OCI-LY3 (cell line): ENCODE measurements around the gene ST3GAL5.

Source experiments
- H2AFZ ChIP-seq: fragments of 200-600, 300-600 bp; shearing (Covaris generic); 2 replicates; pipeline ENCODE4 v1.6.0; 2014; ENCODE audit warnings: antibody characterized with exemption, low read depth, low read length
- H3K27ac ChIP-seq: fragments of 200-600, 300-600 bp; sonication (generic); 2 replicates; pipeline ENCODE4 v1.5.1; 2014; ENCODE audit warnings: mild to moderate bottlenecking, low read length, moderate library complexity, mixed read lengths
- H3K27me3 ChIP-seq: fragments of 200-600, 300-600 bp; sonication (generic); 2 replicates; pipeline ENCODE4 v1.6.1; 2014; ENCODE audit warnings: low read depth, low read length, mixed read lengths
- H3K36me3 ChIP-seq: fragments of 200-600, 300-600 bp; sonication (generic); replicated peaks from 2 replicates; pipeline ENCODE3; 2014; ENCODE audit warnings: low read depth, low read length, mixed read lengths
- H3K4me1 ChIP-seq: fragments of 300-600, 200-600 bp; sonication (generic); 2 replicates; pipeline ENCODE4 v1.6.1; 2014; ENCODE audit warnings: low read length, mixed read lengths
- H3K4me2 ChIP-seq: fragments of 200-600, 300-600 bp; sonication (generic); 2 replicates; pipeline ENCODE4 v1.6.1; 2014; ENCODE audit warnings: low read length, mixed read lengths
- H3K4me3 ChIP-seq: fragments of 300-600, 200-600 bp; sonication (generic); 2 replicates; pipeline ENCODE4 v1.5.1; 2014; ENCODE audit warnings: antibody characterized with exemption, mild to moderate bottlenecking, low read length, moderate library complexity
- H3K79me2 ChIP-seq: fragments of 300-600, 200-600 bp; shearing (Covaris generic); 2 replicates; pipeline ENCODE4 v1.6.1; 2014; ENCODE audit warnings: mild to moderate bottlenecking, low read length, mixed read lengths
- H3K9ac ChIP-seq: fragments of 300-600, 200-600 bp; shearing (Covaris generic); 2 replicates; pipeline ENCODE4 v1.6.0; 2014; ENCODE audit warnings: mild to moderate bottlenecking, low read length, moderate library complexity
- H3K9me3 ChIP-seq: fragments of 200-600, 300-600 bp; shearing (Covaris generic); 2 replicates; pipeline ENCODE4 v1.6.1; 2014; ENCODE audit warnings: low read length, mixed read lengths; ENCODE audit not compliant: insufficient read depth
- H4K20me1 ChIP-seq: fragments of 200-600, 300-600 bp; sonication (generic); 2 replicates; pipeline ENCODE4 v1.6.1; 2016; ENCODE audit warnings: low read length, mixed read lengths; ENCODE audit not compliant: insufficient read depth
- CTCF ChIP-seq: fragments of 200-600, 300-600 bp; sonication (generic); IDR thresholded peaks from 2 replicates; pipeline ENCODE4 v1.5.1; 2014; ENCODE audit warnings: antibody characterized with exemption, low read length, low read depth
- EZH2phosphoT487 ChIP-seq: fragments of 200-600 bp; shearing (Covaris generic); IDR thresholded peaks from 2 replicates; pipeline ENCODE4 v1.6.1; 2018; ENCODE audit warnings: antibody characterized with exemption, mixed run types, low read depth

ST3GAL5 gene

GRCh38 chr2:85868822-85869221 is 20.0 kb downstream of the ST3GAL5 start:
- Histone ChIP-seq H3K79me2 (peaks cover 89% of the 10 kb centered on the region), H3K4me2 (no peak overlapping the region), H3K9ac (no peak overlapping the region), H3K4me3 (no peak overlapping the region), H3K9me3 (no peaks in the 10 kb centered on the region), H2AFZ (no peak overlapping the region), H4K20me1 (peaks cover 34% of the 10 kb centered on the region), H3K36me3 (peaks cover 47% of the 10 kb centered on the region), H3K27ac (no peak overlapping the region), H3K27me3 (no peaks in the 10 kb centered on the region), H3K4me1 (peaks cover 41% of the 10 kb centered on the region)
- TF ChIP-seq CTCF (no peak), EZH2phosphoT487 (no peak)

GRCh38 chr2:85867556-85868292 is 21.1 kb downstream of the ST3GAL5 start:
- Histone ChIP-seq H4K20me1 (peaks cover 23% of the 10 kb centered on the region), H3K4me2 (no peak overlapping the region), H3K4me3 (no peak overlapping the region), H3K9ac (no peak overlapping the region), H3K9me3 (no peaks in the 10 kb centered on the region), H3K36me3 (peaks cover 45% of the 10 kb centered on the region), H3K79me2 (peaks cover 89% of the 10 kb centered on the region), H3K27me3 (no peaks in the 10 kb centered on the region), H3K4me1 (peaks cover 52% of the 10 kb centered on the region), H3K27ac (no peak overlapping the region), H2AFZ (no peak overlapping the region)
- TF ChIP-seq CTCF (no peak), EZH2phosphoT487 (no peak)

DNA sequence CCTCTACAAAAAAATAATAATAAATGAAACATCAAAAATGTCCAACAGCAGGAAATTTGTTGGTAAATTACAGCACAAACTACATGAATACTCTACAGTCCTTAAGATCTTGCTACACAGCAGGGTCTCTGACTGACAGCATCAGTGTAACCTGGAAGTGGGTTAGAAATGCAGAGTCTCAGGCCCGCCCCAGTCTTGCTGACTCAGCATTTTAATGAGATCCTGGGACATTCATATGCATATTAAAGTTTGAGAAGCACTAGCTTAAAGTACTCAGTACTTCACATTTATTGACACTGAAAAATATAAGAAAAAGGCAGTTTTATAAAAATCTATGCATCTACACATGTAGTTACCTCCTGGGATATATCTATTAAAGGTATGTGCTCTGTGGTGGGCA is 21.7 kb downstream of the ST3GAL5 start:
- H3K27me3 ChIP-seq, result no peaks in the 10 kb centered on the region
- no peak overlapping the region for H3K9ac ChIP-seq
- peaks cover 58% of the 10 kb centered on the region for H3K4me1 ChIP-seq
- peaks cover 45% of the 10 kb centered on the region for H3K36me3 ChIP-seq
- peak overlapping the region; percentile 94 for H3K27ac ChIP-seq
- peaks cover 87% of the 10 kb centered on the region for H3K79me2 ChIP-seq
- H4K20me1 ChIP-seq, result peaks cover 20% of the 10 kb centered on the region
- H3K9me3 ChIP-seq, result no peaks in the 10 kb centered on the region
- H3K4me3 ChIP-seq, result no peak overlapping the region
- no peak overlapping the region for H3K4me2 ChIP-seq
- H2AFZ ChIP-seq, result no peak overlapping the region
- TF ChIP-seq EZH2phosphoT487, result no peak

- no peak for TF ChIP-seq CTCF
- no peak for TF ChIP-seq EZH2phosphoT487
- peaks cover 11% of the 10 kb centered on the region; the same call in 1 of the 2 replicates for H4K20me1 ChIP-seq
- H3K4me2 ChIP-seq, result peak overlapping the region; percentile 74
- peak overlapping the region; percentile 48 for H3K4me3 ChIP-seq
- peak overlapping the region; percentile 65 for H3K9ac ChIP-seq
- H3K79me2 ChIP-seq, result peaks cover 78% of the 10 kb centered on the region
- no peak overlapping the region for H2AFZ ChIP-seq
- H3K36me3 ChIP-seq, result peaks cover 42% of the 10 kb centered on the region
- H3K27ac ChIP-seq, result peak overlapping the region; percentile 94
- H3K4me1 ChIP-seq, result peaks cover 67% of the 10 kb centered on the region
- no peaks in the 10 kb centered on the region for H3K9me3 ChIP-seq
- H3K27me3 ChIP-seq, result no peaks in the 10 kb centered on the region
Measured at GRCh38 chr2:85866165-85866659, 22.6 kb downstream of the ST3GAL5 start.
